ENCODE data around the gene BCAS3.
"Not testable (repeated sequence)": the region's sequence is repeated elsewhere in the genome, so short reads cannot be mapped to it uniquely, and the experiment has no call there.

The BCAS3 gene

DNA sequence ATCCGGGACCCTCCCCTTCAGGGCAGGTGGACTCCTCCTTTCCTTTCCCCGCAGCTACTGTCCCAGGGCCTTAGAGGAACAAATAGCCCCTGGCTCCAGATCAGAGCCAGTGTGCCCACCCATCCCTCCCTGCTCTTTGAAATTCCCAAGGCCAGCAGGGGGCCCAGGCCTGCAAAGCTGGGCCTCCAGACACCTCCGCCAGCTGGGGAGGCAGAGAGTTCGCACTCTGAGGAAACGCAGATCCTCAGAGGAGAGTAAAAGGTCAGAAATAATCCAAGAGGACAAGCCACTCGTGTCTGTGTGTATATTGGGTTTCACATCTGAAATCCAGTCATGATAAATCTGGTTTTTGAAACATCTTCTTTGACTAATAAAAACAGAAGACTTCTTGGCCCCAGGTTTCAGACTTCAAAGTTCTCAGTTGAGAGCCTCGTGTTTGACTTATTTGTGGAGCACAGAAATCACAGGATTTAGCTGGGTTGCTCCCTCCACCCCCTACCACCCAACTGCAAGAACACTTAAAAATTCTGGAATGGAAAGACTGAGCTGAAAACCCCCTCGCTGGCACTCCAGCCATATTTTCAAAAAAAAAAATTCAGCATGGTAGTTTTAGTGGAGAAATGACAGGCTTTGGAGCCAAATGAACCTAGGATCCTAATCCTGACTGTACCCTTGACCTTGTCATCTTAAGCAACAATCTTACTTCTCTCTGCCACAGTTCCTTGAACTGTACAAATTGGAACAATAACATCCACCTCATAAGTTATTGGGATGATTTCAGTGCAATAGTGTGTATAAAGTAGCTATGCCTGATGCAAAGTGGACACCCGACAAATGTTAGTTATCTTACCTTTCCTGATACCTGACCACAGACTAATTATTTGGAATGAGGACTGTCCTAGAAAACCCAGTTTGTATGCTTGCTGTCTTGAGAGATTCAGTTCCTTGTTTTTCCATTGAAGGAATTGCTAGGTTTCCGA, 677.5 kb downstream of the BCAS3 start:
- DNase-seq, result no peak

GRCh38 chr17:61357061-61357460, 679.4 kb downstream of the BCAS3 start:
- not testable (repeated sequence) for DNase-seq

- not testable (repeated sequence) for DNase-seq
Measured at GRCh38 chr17:61359513-61359912, 681.9 kb downstream of the BCAS3 start.

DNA sequence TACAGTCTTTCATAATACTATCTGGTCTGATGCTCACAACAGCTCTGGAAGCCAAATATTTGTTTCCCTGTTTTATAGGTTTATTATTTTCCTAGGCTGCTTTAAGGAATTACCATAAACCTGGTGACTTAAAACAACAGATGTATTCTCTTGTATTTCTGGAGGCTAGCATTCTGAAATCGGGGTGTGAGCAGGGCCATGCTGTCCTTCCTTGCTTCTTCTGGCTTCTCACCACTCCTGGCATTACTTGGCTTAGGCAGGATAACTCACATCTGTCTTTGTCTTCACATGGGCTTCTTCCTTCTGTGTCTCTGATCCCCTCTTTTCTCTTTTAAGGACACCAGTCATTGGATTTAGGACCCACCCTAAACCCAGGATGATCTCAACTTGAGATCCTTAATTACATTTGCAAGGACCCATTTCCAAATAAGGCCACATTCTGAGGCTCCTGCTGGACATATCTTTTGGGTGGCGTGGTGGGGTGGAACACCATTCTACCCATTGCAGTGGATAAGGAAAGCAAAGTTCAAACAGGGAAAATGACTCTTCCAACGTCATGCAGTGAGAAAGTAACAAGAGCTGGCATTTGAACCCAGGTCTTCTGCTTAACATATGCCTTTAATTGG, 682.8 kb downstream of the BCAS3 start:
- no peak for DNase-seq

- no peak for DNase-seq
Measured at GRCh38 chr17:61361084-61361483, 683.4 kb downstream of the BCAS3 start.

- DNase-seq, result no peak
Measured at GRCh38 chr17:61362396-61362795, 684.7 kb downstream of the BCAS3 start.

DNA sequence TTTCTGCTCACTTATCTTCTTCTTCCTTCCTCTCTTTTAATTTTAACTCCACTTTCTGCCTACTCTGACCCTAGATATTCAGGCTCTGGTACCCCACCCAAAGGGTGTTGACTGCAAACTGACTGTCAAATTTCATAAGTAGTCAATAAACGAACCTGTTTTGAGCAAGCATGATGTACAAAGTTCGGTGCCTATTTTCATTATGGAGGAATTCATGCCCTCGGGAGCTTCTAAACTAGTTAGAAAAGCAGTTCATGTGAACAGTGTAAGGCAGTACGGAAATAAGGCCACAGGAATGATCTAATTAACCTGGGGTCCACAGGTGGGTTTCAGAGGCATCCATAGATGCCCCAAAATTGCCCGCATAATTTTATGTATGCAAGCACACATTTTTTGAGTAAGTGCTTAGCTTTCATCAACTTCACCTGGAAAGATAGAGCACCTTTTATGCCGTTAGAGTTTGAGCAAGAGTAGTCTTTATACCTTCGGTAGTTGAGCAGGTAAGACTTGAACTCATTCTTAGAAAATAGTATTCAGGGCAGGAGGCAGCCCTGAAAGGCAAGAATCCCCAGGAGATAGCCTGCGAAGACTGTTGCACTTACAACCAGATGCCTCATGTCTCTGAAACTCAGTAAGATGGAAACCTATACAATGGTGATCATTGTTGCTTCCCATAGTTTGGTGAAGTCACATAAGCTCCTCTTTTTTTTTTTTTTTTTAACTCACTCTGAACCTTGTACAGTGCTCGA, 685.4 kb downstream of the BCAS3 start:
- no peak for DNase-seq

GRCh38 chr17:61363601-61364462, 686.2 kb downstream of the BCAS3 start:
- no peak for DNase-seq

DNA sequence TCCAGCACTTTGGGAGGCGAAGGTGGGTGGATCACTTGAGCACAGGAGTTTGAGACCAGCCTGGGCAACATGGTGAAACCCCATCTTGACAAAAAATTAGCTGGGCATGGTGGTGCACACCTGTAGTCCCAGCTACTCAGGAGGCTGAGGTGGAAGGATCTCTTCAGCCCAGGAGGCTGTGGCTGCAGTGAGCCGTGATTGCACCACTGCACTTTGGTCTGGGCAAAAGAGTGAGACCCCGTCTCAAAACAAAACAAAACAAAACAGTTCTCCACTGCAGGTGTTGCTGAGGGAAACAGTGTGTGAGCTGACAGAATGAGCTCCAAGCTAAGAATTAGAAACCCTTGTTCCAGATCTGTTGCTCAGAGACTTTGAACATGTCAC, 686.8 kb downstream of the BCAS3 start:
- DNase-seq, result no peak

DNA sequence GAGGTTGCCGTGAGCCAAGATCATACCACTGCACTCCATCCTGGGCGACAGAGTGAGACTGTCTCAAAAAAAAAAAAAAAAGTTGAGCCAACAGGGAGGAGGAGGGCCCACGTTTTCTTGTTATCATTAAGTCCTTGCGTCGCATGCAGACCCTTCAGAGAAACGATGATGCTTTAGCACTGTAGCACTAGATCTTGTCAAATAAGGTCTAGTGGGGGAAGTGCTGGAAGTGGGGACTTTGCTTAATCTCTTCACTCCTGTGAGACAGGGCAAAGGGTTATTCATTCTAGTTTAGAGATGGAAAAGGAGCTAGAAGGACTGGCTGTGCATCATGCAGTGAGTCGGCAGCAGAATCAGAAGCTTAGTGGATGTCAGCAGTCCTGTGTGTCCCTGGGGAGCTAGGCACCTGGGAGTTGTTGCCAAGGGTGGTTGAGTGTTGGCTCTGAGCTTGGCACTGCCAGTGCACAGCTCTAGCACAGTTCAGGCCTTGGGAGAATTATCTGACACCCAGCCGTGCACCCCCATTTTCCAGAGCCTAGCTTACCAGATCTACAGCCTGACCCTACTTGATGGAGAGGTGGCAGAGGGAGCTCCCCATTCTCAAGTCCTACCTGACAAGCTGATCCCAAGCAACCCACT, 688.5 kb downstream of the BCAS3 start:
- DNase-seq, result no peak

- DNase-seq, result no peak
Measured at GRCh38 chr17:61366715-61367413, 689.2 kb downstream of the BCAS3 start.

GRCh38 chr17:61368049-61368831, 690.6 kb downstream of the BCAS3 start:
- DNase-seq, result no peak

DNA sequence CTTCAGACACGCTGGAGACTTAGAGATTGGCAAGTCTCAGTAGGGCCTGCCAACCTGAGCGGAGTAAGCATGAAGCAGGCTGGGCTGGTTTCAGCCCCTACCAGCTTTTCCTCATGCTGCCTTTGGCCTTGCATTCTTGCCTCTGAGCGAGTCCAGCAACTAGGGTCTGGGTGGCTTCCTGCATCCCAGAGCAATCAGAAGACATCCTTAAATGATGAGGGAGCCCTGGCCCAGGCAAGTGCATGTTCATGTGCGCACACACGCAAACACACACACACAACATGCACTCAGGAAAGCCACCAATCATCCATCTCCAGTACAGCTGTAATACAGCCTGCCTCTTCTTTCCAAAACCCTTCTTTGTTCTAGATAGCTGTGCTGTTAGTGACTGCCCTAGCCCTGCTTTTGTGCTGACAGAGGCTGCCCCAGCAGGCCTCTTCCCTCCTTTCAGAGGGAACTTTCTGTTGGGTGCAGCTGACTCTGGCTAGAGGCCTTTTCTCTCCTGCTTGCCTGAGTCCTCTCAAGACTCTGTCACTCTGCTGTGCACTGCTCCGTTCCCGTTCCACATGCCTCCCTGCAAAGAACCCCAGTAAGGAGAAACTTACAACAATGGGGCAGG, 691.3 kb downstream of the BCAS3 start:
- DNase-seq, result no peak

GRCh38 chr17:61369751-61370150, 692.1 kb downstream of the BCAS3 start:
- DNase-seq, result no peak

- no peak for DNase-seq
Measured at GRCh38 chr17:61371179-61371578, 693.5 kb downstream of the BCAS3 start.

DNA sequence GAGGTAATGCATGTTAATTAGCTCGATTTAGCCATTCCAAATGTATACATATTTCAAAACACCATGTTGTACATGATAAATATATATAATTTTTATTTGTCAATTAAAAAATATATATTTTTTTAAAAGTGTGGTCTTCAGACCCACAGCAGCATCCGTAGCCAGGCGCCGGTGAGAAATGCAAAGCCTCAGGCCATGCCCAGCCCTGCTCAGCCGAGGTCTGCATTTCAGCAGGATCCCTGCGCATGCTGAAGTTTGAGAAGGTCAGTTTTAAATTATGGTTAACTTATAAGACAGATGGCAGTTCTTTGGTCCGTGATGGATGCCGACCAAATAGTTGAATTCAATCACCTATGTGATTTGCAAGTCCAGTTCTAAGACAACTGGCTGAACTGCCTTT, 694.0 kb downstream of the BCAS3 start:
- no peak for DNase-seq

- no peak for DNase-seq
Measured at GRCh38 chr17:61372436-61372835, 694.8 kb downstream of the BCAS3 start.

GRCh38 chr17:61376931-61377838, 699.5 kb downstream of the BCAS3 start:
- DNase-seq, result no peak

Measured in CD4-positive, alpha-beta T cell treated with Interleukin-17A for 4 hours (primary cell).